HEK293T (cell line): Measurements from ENCODE around the gene HSD17B4.

ENCODE experiments used
- ELF4 ChIP-seq: fragments of 450-650 bp; IDR thresholded peaks from 2 replicates; pipeline ENCODE4 v1.6.1; 2017; ENCODE audit warnings: antibody characterized with exemption
- FOXK2 ChIP-seq: fragments of 450-650 bp; IDR thresholded peaks from 2 replicates; pipeline ENCODE4 v1.6.1; 2016; ENCODE audit warnings: mild to moderate bottlenecking
- FOXM1 ChIP-seq: fragments of 450-650 bp; IDR thresholded peaks from 2 replicates; pipeline ENCODE4 v1.6.1; 2017; ENCODE audit warnings: mild to moderate bottlenecking, borderline replicate concordance
- HDGF ChIP-seq: fragments of 450-650 bp; IDR thresholded peaks from 2 replicates; pipeline ENCODE4 v1.6.1; 2017; ENCODE audit warnings: antibody characterized with exemption, borderline replicate concordance
- SP1 ChIP-seq: fragments of 450-650 bp; IDR thresholded peaks from 2 replicates; pipeline ENCODE4 v1.6.1; 2017
- TARDBP ChIP-seq: fragments of 450-650 bp; IDR thresholded peaks from 2 replicates; pipeline ENCODE4 v1.6.1; 2016

- TF ChIP-seq FOXK2 (no peak), FOXM1 (no peak), SP1 (no peak), ELF4 (no peak), HDGF (no peak), TARDBP (no peak)
Observed at GRCh38 chr5:119451561-119451960, 736 bp upstream of the HSD17B4 start.
